Prostate gland (tissue), 2 donors: Measurements from ENCODE around the gene CTNNA3.

Experiments
- POLR2A ChIP-seq: fragments of 450-650 bp; IDR thresholded peaks from one replicate; pipeline ENCODE4 v1.6.1; 2016; ENCODE audit warnings: antibody characterized with exemption, mild to moderate bottlenecking
- TF ChIP-seq, protein P1 (sequence below), 4 experiments: fragments of 200-600 bp in 2 of 4; fragments of 450-650 bp in 2 of 4; sonication (generic) in 2 of 4; IDR thresholded peaks; 1 replicate in 3 of 4; 2 replicates in 1 of 4; pipeline ENCODE4 v1.5.1; 2016 to 2019; ENCODE audit warnings: antibody characterized with exemption in 4 of 4, mild to moderate bottlenecking in 2 of 4, moderate library complexity in 2 of 4

DNA sequence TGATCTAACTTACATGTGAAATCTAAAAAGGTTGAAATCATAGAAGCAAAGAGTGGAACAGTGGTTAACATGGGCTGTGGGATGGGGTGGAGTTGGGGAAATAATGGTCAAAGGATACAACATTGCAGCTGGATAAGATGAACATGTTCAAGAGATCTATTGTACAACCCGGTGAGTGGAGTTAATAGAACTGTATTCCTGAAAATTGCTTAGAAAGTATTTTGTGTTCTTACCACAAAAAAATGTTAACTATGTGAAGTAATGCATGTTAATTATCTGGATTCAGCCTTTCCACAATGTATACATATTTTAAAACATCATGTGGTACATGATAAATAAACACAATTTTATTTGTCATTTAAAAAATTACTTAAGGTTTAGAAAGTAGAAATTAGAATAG, 1041.1 kb downstream of the CTNNA3 start:
- TF ChIP-seq, protein P1, sequence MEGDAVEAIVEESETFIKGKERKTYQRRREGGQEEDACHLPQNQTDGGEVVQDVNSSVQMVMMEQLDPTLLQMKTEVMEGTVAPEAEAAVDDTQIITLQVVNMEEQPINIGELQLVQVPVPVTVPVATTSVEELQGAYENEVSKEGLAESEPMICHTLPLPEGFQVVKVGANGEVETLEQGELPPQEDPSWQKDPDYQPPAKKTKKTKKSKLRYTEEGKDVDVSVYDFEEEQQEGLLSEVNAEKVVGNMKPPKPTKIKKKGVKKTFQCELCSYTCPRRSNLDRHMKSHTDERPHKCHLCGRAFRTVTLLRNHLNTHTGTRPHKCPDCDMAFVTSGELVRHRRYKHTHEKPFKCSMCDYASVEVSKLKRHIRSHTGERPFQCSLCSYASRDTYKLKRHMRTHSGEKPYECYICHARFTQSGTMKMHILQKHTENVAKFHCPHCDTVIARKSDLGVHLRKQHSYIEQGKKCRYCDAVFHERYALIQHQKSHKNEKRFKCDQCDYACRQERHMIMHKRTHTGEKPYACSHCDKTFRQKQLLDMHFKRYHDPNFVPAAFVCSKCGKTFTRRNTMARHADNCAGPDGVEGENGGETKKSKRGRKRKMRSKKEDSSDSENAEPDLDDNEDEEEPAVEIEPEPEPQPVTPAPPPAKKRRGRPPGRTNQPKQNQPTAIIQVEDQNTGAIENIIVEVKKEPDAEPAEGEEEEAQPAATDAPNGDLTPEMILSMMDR (IDR thresholded peaks at IDR 0.05), result no peak
- TF ChIP-seq POLR2A, result no peak
